DMS53 treated with DMSO at 0.1 percent for 48 hours (cell line): ENCODE results near the gene LAMA4.
A peak's percentile ranks its signal among the peaks of the same experiment; 100 is the strongest.

Experiments
- DNase-seq: peaks from one replicate; lab custom pipeline; 2025; ENCODE audit not compliant: unreplicated experiment; lab: John Stamatoyannopoulos, UW

LAMA4 gene, protein sequence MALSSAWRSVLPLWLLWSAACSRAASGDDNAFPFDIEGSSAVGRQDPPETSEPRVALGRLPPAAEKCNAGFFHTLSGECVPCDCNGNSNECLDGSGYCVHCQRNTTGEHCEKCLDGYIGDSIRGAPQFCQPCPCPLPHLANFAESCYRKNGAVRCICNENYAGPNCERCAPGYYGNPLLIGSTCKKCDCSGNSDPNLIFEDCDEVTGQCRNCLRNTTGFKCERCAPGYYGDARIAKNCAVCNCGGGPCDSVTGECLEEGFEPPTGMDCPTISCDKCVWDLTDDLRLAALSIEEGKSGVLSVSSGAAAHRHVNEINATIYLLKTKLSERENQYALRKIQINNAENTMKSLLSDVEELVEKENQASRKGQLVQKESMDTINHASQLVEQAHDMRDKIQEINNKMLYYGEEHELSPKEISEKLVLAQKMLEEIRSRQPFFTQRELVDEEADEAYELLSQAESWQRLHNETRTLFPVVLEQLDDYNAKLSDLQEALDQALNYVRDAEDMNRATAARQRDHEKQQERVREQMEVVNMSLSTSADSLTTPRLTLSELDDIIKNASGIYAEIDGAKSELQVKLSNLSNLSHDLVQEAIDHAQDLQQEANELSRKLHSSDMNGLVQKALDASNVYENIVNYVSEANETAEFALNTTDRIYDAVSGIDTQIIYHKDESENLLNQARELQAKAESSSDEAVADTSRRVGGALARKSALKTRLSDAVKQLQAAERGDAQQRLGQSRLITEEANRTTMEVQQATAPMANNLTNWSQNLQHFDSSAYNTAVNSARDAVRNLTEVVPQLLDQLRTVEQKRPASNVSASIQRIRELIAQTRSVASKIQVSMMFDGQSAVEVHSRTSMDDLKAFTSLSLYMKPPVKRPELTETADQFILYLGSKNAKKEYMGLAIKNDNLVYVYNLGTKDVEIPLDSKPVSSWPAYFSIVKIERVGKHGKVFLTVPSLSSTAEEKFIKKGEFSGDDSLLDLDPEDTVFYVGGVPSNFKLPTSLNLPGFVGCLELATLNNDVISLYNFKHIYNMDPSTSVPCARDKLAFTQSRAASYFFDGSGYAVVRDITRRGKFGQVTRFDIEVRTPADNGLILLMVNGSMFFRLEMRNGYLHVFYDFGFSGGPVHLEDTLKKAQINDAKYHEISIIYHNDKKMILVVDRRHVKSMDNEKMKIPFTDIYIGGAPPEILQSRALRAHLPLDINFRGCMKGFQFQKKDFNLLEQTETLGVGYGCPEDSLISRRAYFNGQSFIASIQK (N-terminal part only)

GRCh38 chr6:112253841-112254816, at the start of gene LAMA4:
LAMA4 (minus strand) TSS chr6:112254567; CDS start chr6:112254150, 417 bp downstream.
- DNase-seq: peak; percentile 27

DNA sequence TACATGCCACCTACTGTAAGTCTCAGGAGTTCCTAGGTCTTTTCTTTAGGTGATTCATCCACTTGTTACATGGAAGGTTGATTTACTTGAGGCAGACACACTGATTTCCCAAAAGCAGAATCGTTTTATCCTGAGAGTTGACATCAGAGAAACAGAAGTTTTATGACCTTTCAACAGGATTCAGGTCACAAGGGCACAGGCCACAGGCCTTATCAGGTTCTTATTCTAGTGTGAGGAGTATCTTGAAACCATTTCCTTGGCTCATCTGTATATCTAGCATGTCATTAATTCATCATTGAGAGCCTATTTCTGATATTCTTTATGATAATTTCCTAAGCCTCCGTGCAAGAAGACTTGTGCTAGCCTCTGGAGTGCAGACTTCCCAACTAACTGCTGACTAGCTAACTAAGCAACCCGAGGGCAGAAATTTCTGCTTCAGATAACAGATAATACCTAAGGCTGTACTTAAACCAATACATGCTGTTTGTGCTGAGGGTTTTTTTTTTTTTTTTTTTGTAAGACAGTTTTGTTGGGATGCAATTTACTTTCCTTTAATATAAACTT, 47.9 kb upstream of the LAMA4 start:
- DNase-seq: no peak

DNA sequence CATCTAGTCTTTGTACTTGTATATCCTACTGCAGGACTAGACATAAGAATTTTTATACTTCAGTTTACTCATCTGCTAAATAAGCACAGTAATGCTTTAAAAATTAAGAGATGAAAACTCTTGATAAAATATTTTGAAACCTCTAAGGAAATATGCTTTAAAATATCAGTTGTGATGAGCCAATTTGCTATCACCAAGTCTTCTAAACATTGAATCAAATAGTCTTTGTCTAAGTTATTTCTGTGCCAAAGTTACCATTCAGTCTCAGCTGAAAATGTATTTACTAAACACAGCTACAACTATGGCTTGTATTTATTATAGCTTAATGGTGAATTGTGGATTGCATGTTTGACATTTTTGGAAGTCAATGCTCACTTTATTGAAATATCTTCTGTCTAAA, 46.5 kb upstream of the LAMA4 start:
- no peak for DNase-seq

DNA sequence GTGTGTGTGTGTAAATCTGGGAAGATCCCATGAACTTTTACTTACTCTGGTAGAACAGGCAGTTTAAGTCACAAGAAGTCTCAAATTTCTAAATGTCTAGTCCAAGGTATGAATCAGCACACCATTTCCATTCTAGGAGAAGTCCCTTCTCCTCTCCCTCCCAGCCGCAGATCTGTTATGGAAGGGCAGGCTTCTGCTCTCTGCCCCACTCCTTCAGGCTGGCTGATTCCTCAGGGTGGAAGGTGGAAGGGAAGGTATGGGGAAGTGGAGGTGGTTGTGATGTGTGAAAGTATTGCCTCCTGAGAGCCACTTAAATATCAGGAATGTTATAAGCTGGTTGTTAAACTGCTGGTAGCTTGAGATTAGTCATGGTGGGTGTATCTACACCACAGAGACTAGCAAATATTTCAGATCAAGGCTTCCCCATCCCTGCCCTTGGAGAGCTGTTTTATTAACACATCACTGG, 44.5 kb upstream of the LAMA4 start:
- no peak for DNase-seq

- peak; percentile 21 for DNase-seq
These were observed 43.8 kb upstream of the LAMA4 start for GRCh38 chr6:112298021-112298745.

DNA sequence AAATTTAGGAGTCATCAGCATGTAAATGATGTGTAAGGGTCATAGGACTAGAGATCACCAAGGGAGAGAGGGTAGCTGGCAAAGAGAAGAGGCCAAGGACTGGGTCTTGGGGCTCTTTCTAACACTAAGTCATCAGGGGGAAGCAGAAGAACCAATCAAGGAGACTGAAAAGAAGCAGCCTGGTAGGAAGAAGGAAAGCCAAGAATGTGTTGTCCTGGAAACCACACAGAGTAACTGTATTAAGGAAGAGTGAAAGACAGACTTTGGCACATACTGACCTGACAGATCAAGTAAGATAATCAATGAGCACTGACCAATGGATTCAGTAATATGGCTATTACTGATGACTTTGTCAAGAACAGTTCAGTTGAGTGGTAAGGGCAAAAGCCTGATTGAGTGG, 42.3 kb upstream of the LAMA4 start:
- no peak for DNase-seq

- DNase-seq: no peak
These were observed 41.8 kb upstream of the LAMA4 start for GRCh38 chr6:112296122-112296521.

- no peak for DNase-seq
These were observed 36.9 kb upstream of the LAMA4 start for GRCh38 chr6:112291161-112291762.

GRCh38 chr6:112289038-112289566, 34.7 kb upstream of the LAMA4 start:
- DNase-seq: no peak

DNA sequence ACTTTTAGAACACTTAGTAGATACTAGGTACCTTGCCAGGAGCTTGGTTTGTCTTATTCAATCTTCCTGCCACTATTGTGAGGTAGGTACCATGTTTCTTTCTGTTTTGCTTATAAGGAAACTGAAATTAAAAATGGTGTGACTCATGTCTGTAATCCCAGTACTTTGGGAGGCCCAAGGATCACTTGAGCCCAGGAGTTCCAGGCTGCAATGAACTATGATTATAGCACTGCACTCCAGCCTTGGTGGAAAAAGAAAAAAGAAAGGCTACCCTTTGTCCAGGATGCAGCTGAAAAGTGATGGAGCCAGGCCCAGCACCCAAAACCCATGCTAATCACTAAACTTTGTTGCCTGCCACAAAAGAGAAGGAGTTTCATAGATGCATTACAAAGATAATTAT, 34.1 kb upstream of the LAMA4 start:
- no peak for DNase-seq

- peak; percentile 49 for DNase-seq
These were observed 33.3 kb upstream of the LAMA4 start for GRCh38 chr6:112287577-112288225.

- DNase-seq: no peak
These were observed 32.3 kb upstream of the LAMA4 start for GRCh38 chr6:112286500-112287144.

DNA sequence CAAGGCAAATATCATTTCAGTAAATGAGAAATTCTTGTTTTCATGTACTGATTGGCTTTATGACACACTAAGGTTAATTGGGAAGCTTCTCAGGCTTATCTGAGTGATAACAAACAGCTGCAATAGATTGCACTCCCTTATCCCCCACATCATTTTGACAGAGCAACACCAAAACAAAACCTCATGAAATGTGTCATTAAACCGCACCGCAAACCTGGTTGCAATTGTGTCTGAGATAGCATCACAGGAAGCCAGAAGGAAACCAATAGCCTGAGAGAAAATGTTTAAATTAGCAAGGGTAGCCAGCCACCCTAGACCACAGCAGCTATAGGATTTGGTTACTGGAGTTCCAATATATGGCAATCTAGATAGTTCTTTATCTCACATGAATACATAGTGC, 31.6 kb upstream of the LAMA4 start:
- no peak for DNase-seq

GRCh38 chr6:112284603-112285002, 30.2 kb upstream of the LAMA4 start:
- DNase-seq: no peak

GRCh38 chr6:112283621-112284020, 29.3 kb upstream of the LAMA4 start:
- DNase-seq: no peak

DNA sequence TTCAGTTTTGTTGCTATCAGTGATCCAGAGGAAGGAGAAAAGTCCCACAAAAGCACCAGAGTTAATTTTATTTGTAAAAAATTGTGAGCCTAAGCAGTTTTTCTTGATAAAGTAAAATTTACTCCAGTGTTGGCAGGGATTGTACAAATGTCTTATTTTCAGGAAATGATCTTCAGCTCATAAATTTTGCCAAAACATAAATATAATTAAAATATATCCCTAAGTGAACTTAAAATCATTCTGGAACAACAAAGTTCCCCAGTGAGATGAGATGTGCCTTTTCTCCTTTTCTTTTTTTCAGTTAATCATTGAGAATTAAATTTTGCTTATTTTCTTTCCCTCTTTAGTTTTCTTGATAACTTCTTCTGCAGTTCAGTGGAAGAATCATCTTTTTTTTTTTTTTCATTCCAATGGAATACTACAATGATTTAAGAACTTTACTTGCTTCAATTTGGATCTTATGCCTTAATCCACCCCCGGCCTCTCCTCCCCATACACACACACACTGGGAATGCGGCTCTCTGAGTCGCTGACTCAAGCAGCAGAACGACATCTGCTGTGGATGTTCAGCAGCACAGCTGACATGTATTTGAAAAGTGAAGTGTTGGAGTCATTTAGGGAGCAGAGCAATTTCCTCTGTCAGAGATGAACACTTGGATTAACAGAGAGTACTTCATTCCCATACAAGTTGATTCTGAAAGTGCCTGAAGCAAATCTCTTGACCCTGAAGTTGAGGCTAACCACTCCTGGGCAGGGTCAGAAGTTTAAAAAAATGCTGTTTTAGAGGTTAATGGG, 27.7 kb upstream of the LAMA4 start:
- peak; percentile 61 for DNase-seq
